SK-N-MC (cell line): ENCODE data around the gene ALPL.

Experiments used
- EZH2 ChIP-seq: fragments of 200-600 bp; sonication (generic); IDR thresholded peaks from one replicate; pipeline ENCODE4 v1.6.1; 2017; ENCODE audit warnings: antibody characterized with exemption
- POLR2AphosphoS5 ChIP-seq: IDR thresholded peaks from 2 replicates; pipeline ENCODE4 v1.6.1; 2012; ENCODE audit warnings: mild to moderate bottlenecking, low read depth, low read length, borderline replicate concordance

DNA sequence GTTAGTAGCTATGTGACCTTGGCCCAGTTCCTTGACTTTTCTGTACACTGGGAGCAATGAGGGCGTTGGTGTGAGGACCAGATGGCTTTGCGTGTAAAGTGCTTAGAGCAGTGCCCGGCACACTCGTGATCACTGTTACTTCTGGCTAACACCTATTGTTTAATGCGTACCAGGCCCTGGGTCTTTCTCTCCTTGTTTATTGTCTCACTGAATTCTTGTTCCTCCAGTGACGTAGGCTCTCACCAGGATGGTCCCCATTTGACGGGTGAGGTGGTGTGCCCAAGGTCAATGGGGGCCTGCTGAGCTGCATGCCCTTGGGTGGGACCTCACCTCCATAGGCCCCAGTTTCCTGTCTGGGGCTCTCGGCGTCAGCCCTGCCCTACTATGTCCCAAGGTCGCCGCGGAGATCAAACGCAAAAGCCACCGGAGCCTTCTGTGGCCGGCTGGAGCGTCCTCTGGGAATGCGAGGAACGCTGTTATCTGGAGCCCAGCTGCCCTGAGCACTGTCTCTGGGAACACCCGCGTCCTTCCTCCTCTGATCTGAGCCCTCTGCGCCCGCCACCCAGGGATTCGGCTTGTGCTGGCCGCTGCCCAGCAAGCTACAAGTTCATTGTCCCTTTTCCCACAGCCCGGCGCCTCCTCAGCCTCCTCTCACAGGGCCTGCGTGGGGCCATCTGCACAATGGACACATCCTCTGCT, 28.9 kb downstream of the ALPL start:
- TF ChIP-seq POLR2AphosphoS5 (no peak), EZH2 (no peak)
